Mesenchymal stem cell (in vitro differentiated cells and primary cell): Measurements from ENCODE around the gene HYAL3.

Experiments
- DNase-seq: peaks from one replicate; pipeline ENCODE4 v3.0.0-alpha.2; 2013
- H2AFZ ChIP-seq: one replicate; pipeline ENCODE4 v1.6.1; 2013; ENCODE audit warnings: low read depth, mild to moderate bottlenecking, control low read depth, inconsistent platforms, low read length, moderate library complexity
- H2AK5ac ChIP-seq: 2 replicates; pipeline ENCODE4 v1.6.1; 2013; ENCODE audit warnings: low read length, moderate library complexity, mild to moderate bottlenecking, inconsistent platforms; ENCODE audit not compliant: severe bottlenecking
- H2BK120ac ChIP-seq: one replicate; pipeline ENCODE4 v1.6.1; 2013; ENCODE audit warnings: low read depth, mild to moderate bottlenecking, inconsistent platforms, low read length, moderate library complexity
- H2BK12ac ChIP-seq, 2 experiments: one replicate each; pipeline ENCODE4 v1.6.1; 2013; ENCODE audit warnings: inconsistent platforms in 2 of 2, low read length in 2 of 2, mild to moderate bottlenecking in 2 of 2, moderate library complexity in 2 of 2, control low read depth in 1 of 2
- H2BK15ac ChIP-seq: one replicate; pipeline ENCODE4 v1.6.1; 2013; ENCODE audit warnings: mild to moderate bottlenecking, low read depth, inconsistent platforms; ENCODE audit not compliant: poor library complexity, severe bottlenecking
- H2BK5ac ChIP-seq: 2 replicates; pipeline ENCODE4 v1.6.1; 2013; ENCODE audit warnings: low read depth, mild to moderate bottlenecking, low read length, control low read depth, inconsistent platforms; ENCODE audit not compliant: poor library complexity, severe bottlenecking
- H3K14ac ChIP-seq, 2 experiments: one replicate each; pipeline ENCODE4 v1.6.1; 2013; ENCODE audit warnings: inconsistent platforms in 2 of 2, low read length in 2 of 2, control low read depth in 1 of 2, mild to moderate bottlenecking in 1 of 2, moderate library complexity in 1 of 2
- H3K18ac ChIP-seq, 2 experiments: one replicate each; pipeline ENCODE4 v1.6.1; 2013; ENCODE audit warnings: inconsistent platforms in 2 of 2, low read length in 2 of 2, control low read depth in 1 of 2, low read depth in 1 of 2, mild to moderate bottlenecking in 1 of 2
- H3K23ac ChIP-seq, 2 experiments: one replicate each; pipeline ENCODE4 v1.6.1; 2013; ENCODE audit warnings: inconsistent platforms in 2 of 2, low read length in 2 of 2, mild to moderate bottlenecking in 2 of 2, moderate library complexity in 2 of 2, control low read depth in 1 of 2
- H3K27ac ChIP-seq: 2 replicates; pipeline ENCODE4 v1.5.1; 2013; ENCODE audit warnings: mild to moderate bottlenecking, moderate library complexity, low read length, control low read depth, inconsistent platforms; ENCODE audit not compliant: poor library complexity, severe bottlenecking
- H3K27me3 ChIP-seq, 2 experiments: 2 replicates each; pipeline versions ENCODE4 v1.6.1 to v1.7.0; 2013; ENCODE audit warnings: low read length in 2 of 2, mild to moderate bottlenecking in 2 of 2, moderate library complexity in 2 of 2, control low read depth in 1 of 2, inconsistent platforms in 1 of 2; ENCODE audit not compliant: control insufficient read depth in 1 of 2, insufficient read depth in 1 of 2
- H3K36me3 ChIP-seq, 2 experiments: 2 replicates each; pipeline versions ENCODE4 v1.6.1 to v1.7.0; 2013; ENCODE audit warnings: low read length in 2 of 2, control low read depth in 1 of 2, inconsistent platforms in 1 of 2, low read depth in 1 of 2, mild to moderate bottlenecking in 1 of 2; ENCODE audit not compliant: insufficient read depth in 2 of 2, control insufficient read depth in 1 of 2
- H3K4ac ChIP-seq, 2 experiments: one replicate each; pipeline ENCODE4 v1.6.1; 2013; ENCODE audit warnings: inconsistent platforms in 2 of 2, low read length in 2 of 2, mild to moderate bottlenecking in 2 of 2, moderate library complexity in 2 of 2, control low read depth in 1 of 2, low read depth in 1 of 2
- H3K4me1 ChIP-seq: 2 replicates; pipeline ENCODE4 v1.6.1; 2013; ENCODE audit warnings: low read depth, low read length, control low read depth; ENCODE audit not compliant: control insufficient read depth, insufficient read depth
- H3K4me2 ChIP-seq: 2 replicates; pipeline ENCODE4 v1.6.1; 2013; ENCODE audit warnings: low read length, mild to moderate bottlenecking, inconsistent platforms; ENCODE audit not compliant: poor library complexity, severe bottlenecking
- H3K4me3 ChIP-seq, 2 experiments: 2 replicates each; pipeline versions ENCODE4 v1.5.1 to v1.7.0; 2013; ENCODE audit warnings: low read length in 2 of 2, mild to moderate bottlenecking in 2 of 2, control low read depth in 1 of 2, low read depth in 1 of 2; ENCODE audit not compliant: insufficient read depth in 1 of 2
- H3K79me1 ChIP-seq: replicated peaks from 2 replicates; pipeline ENCODE4 v1.6.1; 2013; ENCODE audit warnings: mild to moderate bottlenecking, control low read depth, low read length, inconsistent platforms; ENCODE audit not compliant: poor library complexity, severe bottlenecking
- H3K9ac ChIP-seq: 2 replicates; pipeline ENCODE4 v1.7.0; 2013; ENCODE audit warnings: mild to moderate bottlenecking, low read length, moderate library complexity
- H3K9me3 ChIP-seq: 2 replicates; pipeline ENCODE4 v1.7.0; 2013; ENCODE audit warnings: mild to moderate bottlenecking, low read length; ENCODE audit not compliant: control insufficient read depth
- H4K8ac ChIP-seq: one replicate; pipeline ENCODE4 v1.6.1; 2013; ENCODE audit warnings: inconsistent platforms, mild to moderate bottlenecking, low read length, moderate library complexity
- H4K91ac ChIP-seq: one replicate; pipeline ENCODE4 v1.6.1; 2013; ENCODE audit warnings: mild to moderate bottlenecking, low read length, inconsistent platforms
- WGBS: methylation state at CpG from one replicate; pipeline ENCODE4 v1.1.7; 2013; ENCODE audit warnings: mixed read lengths; 5-methylcytosine and 5-hydroxymethylcytosine counted together

The HYAL3 gene

DNA sequence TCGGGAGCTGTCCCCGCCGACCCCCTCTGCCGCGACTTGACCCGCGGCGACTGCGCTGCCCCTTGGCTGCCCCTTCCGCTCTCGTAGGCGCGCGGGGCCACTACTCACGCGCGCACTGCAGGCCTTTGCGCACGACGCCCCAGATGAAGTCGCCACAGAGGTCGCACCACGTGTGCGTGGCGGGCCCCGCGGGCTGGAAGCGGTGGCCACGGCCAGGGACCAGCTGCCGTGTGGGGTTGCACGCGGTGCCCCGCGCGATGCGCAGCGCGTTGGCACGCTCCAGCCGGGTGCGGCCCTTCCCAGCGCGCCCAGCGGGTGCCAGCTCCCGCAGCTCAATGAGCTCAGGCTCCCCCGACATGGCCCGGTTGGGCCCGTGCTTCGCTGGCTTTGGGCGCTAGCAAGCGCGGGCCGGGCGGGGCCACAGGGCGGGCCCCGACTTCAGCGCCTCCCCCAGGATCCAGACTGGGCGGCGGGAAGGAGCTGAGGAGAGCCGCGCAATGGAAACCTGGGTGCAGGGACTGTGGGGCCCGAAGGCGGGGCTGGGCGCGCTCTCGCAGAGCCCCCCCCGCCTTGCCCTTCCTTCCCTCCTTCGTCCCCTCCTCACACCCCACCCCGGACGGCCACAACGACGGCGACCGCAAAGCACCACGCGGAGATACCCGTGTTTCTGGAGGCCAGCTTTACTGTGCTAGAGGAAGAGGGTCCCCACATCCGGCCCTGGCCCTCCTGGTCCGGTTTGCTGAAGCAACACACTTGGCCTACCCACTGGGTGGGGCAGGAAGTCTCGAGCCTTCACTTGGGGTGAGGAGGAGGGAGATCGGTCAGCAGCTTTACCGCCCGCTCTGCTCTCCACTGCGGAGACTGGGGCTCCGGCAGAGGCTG, 41.5 kb upstream of the HYAL3 start, which contains the start of gene RASSF1:
Gene RASSF1, minus strand, starts transcription at position 389 of the 882 bp plus-strand sequence. Its CDS starts 31 bp downstream, at position 358.
- peaks cover 6% of the 10 kb centered on the region for H3K79me1 ChIP-seq
- H2BK5ac ChIP-seq: no peak within 1 kb of the TSS
- WGBS: 18% methylated on average over 70 of the region's 85 CpGs
- H2BK120ac ChIP-seq: no peak within 1 kb of the TSS
- peak within 1 kb of the TSS in 1 of 2 experiments; percentile 81 for H3K14ac ChIP-seq
- peak within 1 kb of the TSS; percentile 72 for H3K4me2 ChIP-seq
- peaks cover 30% of the 10 kb centered on the region for H3K4me1 ChIP-seq
- H4K8ac ChIP-seq: peak within 1 kb of the TSS; percentile 93
- H3K4ac ChIP-seq: peak within 1 kb of the TSS; percentile 24 to 51
- H3K9me3 ChIP-seq: no peaks in the 10 kb centered on the region
- H3K27me3 ChIP-seq: no peaks in the 10 kb centered on the region
- no peak for DNase-seq
- H3K9ac ChIP-seq: peak within 1 kb of the TSS; percentile 97
- peak within 1 kb of the TSS; percentile 60 for H2AFZ ChIP-seq
- H3K36me3 ChIP-seq: no peaks in the 10 kb centered on the region
- H2BK12ac ChIP-seq: peak within 1 kb of the TSS in 1 of 2 experiments; percentile 67
- no peak within 1 kb of the TSS for H2AK5ac ChIP-seq
- H3K4me3 ChIP-seq: peak within 1 kb of the TSS; percentile 41 to 93
- H2BK15ac ChIP-seq: peak within 1 kb of the TSS; percentile 32
- H4K91ac ChIP-seq: peak within 1 kb of the TSS; percentile 76
- H3K27ac ChIP-seq: no peak within 1 kb of the TSS
- H3K23ac ChIP-seq: no peak within 1 kb of the TSS
- H3K18ac ChIP-seq: peak within 1 kb of the TSS; percentile 79 to 86

DNA sequence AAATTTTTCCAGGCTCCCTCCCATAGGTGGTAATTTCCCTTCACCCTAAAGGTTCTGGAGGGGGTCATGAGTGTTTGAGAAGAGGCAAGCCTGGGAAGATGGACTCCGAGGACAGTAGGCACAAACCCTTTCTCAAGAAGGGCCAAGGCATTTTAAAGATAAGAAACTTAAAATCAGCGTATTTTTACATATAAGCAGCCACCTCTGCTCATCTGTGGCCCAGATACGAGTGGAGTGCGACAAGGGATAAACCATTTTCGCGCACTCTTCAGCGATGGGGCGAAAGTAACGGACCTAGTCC, 40.9 kb upstream of the HYAL3 start:
- H3K36me3 ChIP-seq: no peaks in the 10 kb centered on the region
- no peaks in the 10 kb centered on the region for H3K9me3 ChIP-seq
- H3K9ac ChIP-seq: peak overlapping the region; percentile 97
- H2BK120ac ChIP-seq: no peak overlapping the region
- H2BK5ac ChIP-seq: no peak overlapping the region
- no peak overlapping the region for H2BK12ac ChIP-seq
- no peak overlapping the region for H3K23ac ChIP-seq
- peak overlapping the region; percentile 60 for H2AFZ ChIP-seq
- H2BK15ac ChIP-seq: no peak overlapping the region
- H3K14ac ChIP-seq: no peak overlapping the region
- H3K27ac ChIP-seq: no peak overlapping the region
- H3K4me3 ChIP-seq: peak overlapping the region; percentile 41 to 93
- no peak overlapping the region for H2AK5ac ChIP-seq
- no peak overlapping the region for H4K8ac ChIP-seq
- H3K18ac ChIP-seq: peak overlapping the region in 1 of 2 experiments; percentile 86
- WGBS: 56% methylated on average over 8 of the region's 9 CpGs
- DNase-seq: no peak
- H3K27me3 ChIP-seq: no peaks in the 10 kb centered on the region
- H3K4ac ChIP-seq: peak overlapping the region in 1 of 2 experiments; percentile 51
- H3K4me2 ChIP-seq: peak overlapping the region; percentile 72
- peaks cover 6% of the 10 kb centered on the region for H3K79me1 ChIP-seq
- peak overlapping the region; percentile 76 for H4K91ac ChIP-seq
- peaks cover 28% of the 10 kb centered on the region for H3K4me1 ChIP-seq

DNA sequence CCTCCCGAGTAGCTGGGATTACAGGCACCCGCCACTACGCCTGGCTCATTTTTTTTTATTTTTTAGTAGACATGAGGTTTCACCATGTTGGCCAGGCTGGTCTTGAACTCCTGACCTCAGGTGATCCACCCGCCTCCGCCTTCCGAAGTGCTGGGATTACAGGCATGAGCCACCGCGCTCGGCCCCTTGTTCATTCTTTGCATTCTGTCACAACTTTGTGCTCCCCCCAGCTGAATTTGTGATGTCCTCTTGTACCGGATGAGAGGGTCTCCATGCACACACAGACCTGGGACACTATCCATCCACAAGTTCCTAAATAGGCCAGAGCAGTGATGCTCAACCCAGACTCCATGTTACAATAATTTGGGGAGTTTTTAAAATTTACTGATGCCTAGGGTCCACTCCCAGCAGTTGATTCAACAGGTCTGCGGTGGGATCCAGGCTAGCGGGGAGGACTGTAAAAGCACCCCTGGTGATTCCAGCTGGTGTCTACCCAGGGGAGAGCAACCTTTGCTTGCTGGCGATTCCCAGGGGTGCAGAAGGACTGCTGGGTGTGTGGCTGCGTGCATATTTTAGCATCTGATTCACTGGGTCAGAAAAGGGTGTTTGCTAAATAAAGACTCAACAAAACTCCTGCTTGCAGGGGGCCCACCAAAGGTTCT, 40.4 kb upstream of the HYAL3 start:
- H2AFZ ChIP-seq: no peak overlapping the region
- H3K23ac ChIP-seq: no peak overlapping the region
- H2BK12ac ChIP-seq: no peak overlapping the region
- H3K4me2 ChIP-seq: no peak overlapping the region
- DNase-seq: no peak
- no peak overlapping the region for H2BK120ac ChIP-seq
- no peak overlapping the region for H3K4ac ChIP-seq
- H3K36me3 ChIP-seq: no peaks in the 10 kb centered on the region
- H4K8ac ChIP-seq: no peak overlapping the region
- 88% methylated on average over 13 of the region's 14 CpGs for WGBS
- H3K27me3 ChIP-seq: no peaks in the 10 kb centered on the region
- no peak overlapping the region for H2BK15ac ChIP-seq
- H3K4me3 ChIP-seq: peak overlapping the region in 1 of 2 experiments; percentile 93
- H3K79me1 ChIP-seq: peaks cover 6% of the 10 kb centered on the region
- no peak overlapping the region for H3K18ac ChIP-seq
- H3K14ac ChIP-seq: no peak overlapping the region
- peak overlapping the region; percentile 97 for H3K9ac ChIP-seq
- H3K4me1 ChIP-seq: peaks cover 26% of the 10 kb centered on the region
- H4K91ac ChIP-seq: no peak overlapping the region
- H2BK5ac ChIP-seq: no peak overlapping the region
- H3K27ac ChIP-seq: no peak overlapping the region
- no peak overlapping the region for H2AK5ac ChIP-seq
- no peaks in the 10 kb centered on the region for H3K9me3 ChIP-seq

GRCh38 chr3:50338965-50339364, 39.8 kb upstream of the HYAL3 start:
- Histone ChIP-seq H3K4me3 (peak overlapping the region in 1 of 2 experiments; percentile 93), H3K9me3 (no peaks in the 10 kb centered on the region), H3K79me1 (peaks cover 6% of the 10 kb centered on the region), H2BK15ac (peak overlapping the region; percentile 92), H3K27me3 (no peaks in the 10 kb centered on the region), H3K4me1 (peaks cover 30% of the 10 kb centered on the region), H4K91ac (no peak overlapping the region), H3K23ac (no peak overlapping the region), H3K18ac (no peak overlapping the region), H4K8ac (no peak overlapping the region), H2AFZ (no peak overlapping the region), H2BK5ac (no peak overlapping the region), H3K4ac (no peak overlapping the region), H2AK5ac (peak overlapping the region; percentile 15), H3K27ac (no peak overlapping the region), H2BK12ac (no peak overlapping the region), H3K14ac (no peak overlapping the region), H3K9ac (peak overlapping the region; percentile 97), H3K4me2 (no peak overlapping the region), H3K36me3 (no peaks in the 10 kb centered on the region), H2BK120ac (no peak overlapping the region)
- no peak for DNase-seq
- WGBS: 94% methylated on average over 5 of the region's 5 CpGs
